ENCODE results near the gene ACSBG1. TPM values are rescaled to one million over a fixed set of nuclear protein-coding genes. Genes with fewer than 3 reads are reported as not detected.

ACSBG1 gene
- total RNA-seq, 3 donors from 2014 or later, result not detected

GRCh38 chr15:78216276-78217104 is 17.9 kb downstream of the ACSBG1 start:
- no peaks in the 10 kb centered on the region for H3K9me3 Mint-ChIP-seq
- ATAC-seq (no peak), DNase-seq (no peak)
- no peaks in the 10 kb centered on the region for H3K4me1 Mint-ChIP-seq (ENCODE audit: low read depth)
- H3K4me3 Mint-ChIP-seq, result no peak overlapping the region
- H3K36me3 Mint-ChIP-seq (ENCODE audit: insufficient read depth), result no peaks in the 10 kb centered on the region
- H3K27me3 Mint-ChIP-seq (ENCODE audit: low read depth), result peaks cover 5% of the 10 kb centered on the region

GRCh38 chr15:78213956-78214355 is 20.4 kb downstream of the ACSBG1 start:
- Mint-ChIP-seq H3K27me3 (ENCODE audit: low read depth) (peaks cover 5% of the 10 kb centered on the region), H3K9me3 (no peaks in the 10 kb centered on the region), H3K36me3 (ENCODE audit: insufficient read depth) (no peaks in the 10 kb centered on the region), H3K4me1 (ENCODE audit: low read depth) (no peaks in the 10 kb centered on the region), H3K4me3 (no peak overlapping the region)
- ATAC-seq (no peak), DNase-seq (no peak)

GRCh38 chr15:78213425-78213750 is 21.0 kb downstream of the ACSBG1 start:
- no peak for ATAC-seq
- Mint-ChIP-seq H3K4me1 (ENCODE audit: low read depth) (no peaks in the 10 kb centered on the region), H3K4me3 (no peak overlapping the region), H3K36me3 (ENCODE audit: insufficient read depth) (no peaks in the 10 kb centered on the region), H3K27me3 (ENCODE audit: low read depth) (peaks cover 5% of the 10 kb centered on the region), H3K9me3 (no peaks in the 10 kb centered on the region)
- no peak for DNase-seq

GRCh38 chr15:78212546-78213424 is 21.6 kb downstream of the ACSBG1 start:
- no peaks in the 10 kb centered on the region for H3K9me3 Mint-ChIP-seq
- no peak for DNase-seq
- no peak for ATAC-seq
- no peaks in the 10 kb centered on the region for H3K36me3 Mint-ChIP-seq (ENCODE audit: insufficient read depth)
- H3K27me3 Mint-ChIP-seq (ENCODE audit: low read depth), result peaks cover 5% of the 10 kb centered on the region
- no peak overlapping the region for H3K4me3 Mint-ChIP-seq
- H3K4me1 Mint-ChIP-seq (ENCODE audit: low read depth), result no peaks in the 10 kb centered on the region

GRCh38 chr15:78212008-78212407 is 22.4 kb downstream of the ACSBG1 start:
- ATAC-seq, result no peak
- H3K27me3 Mint-ChIP-seq (ENCODE audit: low read depth), result peaks cover 5% of the 10 kb centered on the region
- H3K4me3 Mint-ChIP-seq, result no peak overlapping the region
- no peaks in the 10 kb centered on the region for H3K9me3 Mint-ChIP-seq
- no peak for DNase-seq
- no peaks in the 10 kb centered on the region for H3K4me1 Mint-ChIP-seq (ENCODE audit: low read depth)
- no peaks in the 10 kb centered on the region for H3K36me3 Mint-ChIP-seq (ENCODE audit: insufficient read depth)

GRCh38 chr15:78211189-78211921 is 23.0 kb downstream of the ACSBG1 start:
- Mint-ChIP-seq H3K36me3 (ENCODE audit: insufficient read depth) (no peaks in the 10 kb centered on the region), H3K27me3 (ENCODE audit: low read depth) (peaks cover 5% of the 10 kb centered on the region), H3K4me1 (ENCODE audit: low read depth) (no peaks in the 10 kb centered on the region), H3K4me3 (no peak overlapping the region), H3K9me3 (no peaks in the 10 kb centered on the region)
- no peak for DNase-seq
- ATAC-seq, result no peak

GRCh38 chr15:78210349-78210717 is 24.0 kb downstream of the ACSBG1 start:
- peaks cover 5% of the 10 kb centered on the region for H3K27me3 Mint-ChIP-seq (ENCODE audit: low read depth)
- no peaks in the 10 kb centered on the region for H3K9me3 Mint-ChIP-seq
- no peak for ATAC-seq
- no peak overlapping the region for H3K4me3 Mint-ChIP-seq
- H3K36me3 Mint-ChIP-seq (ENCODE audit: insufficient read depth), result no peaks in the 10 kb centered on the region
- DNase-seq, result no peak
- H3K4me1 Mint-ChIP-seq (ENCODE audit: low read depth), result no peaks in the 10 kb centered on the region

- no peaks in the 10 kb centered on the region for H3K36me3 Mint-ChIP-seq (ENCODE audit: insufficient read depth)
- DNase-seq (no peak), ATAC-seq (no peak)
- no peaks in the 10 kb centered on the region for H3K4me1 Mint-ChIP-seq (ENCODE audit: low read depth)
- H3K4me3 Mint-ChIP-seq, result no peak overlapping the region
- no peaks in the 10 kb centered on the region for H3K9me3 Mint-ChIP-seq
- peaks cover under 1% of the 10 kb centered on the region for H3K27me3 Mint-ChIP-seq (ENCODE audit: low read depth)
Observed at GRCh38 chr15:78209646-78210348, 24.6 kb downstream of the ACSBG1 start.

GRCh38 chr15:78208887-78209645 is 25.3 kb downstream of the ACSBG1 start:
- no peak overlapping the region for H3K4me3 Mint-ChIP-seq
- no peaks in the 10 kb centered on the region for H3K36me3 Mint-ChIP-seq (ENCODE audit: insufficient read depth)
- no peak for DNase-seq
- no peaks in the 10 kb centered on the region for H3K27me3 Mint-ChIP-seq (ENCODE audit: low read depth)
- H3K4me1 Mint-ChIP-seq (ENCODE audit: low read depth), result no peaks in the 10 kb centered on the region
- no peaks in the 10 kb centered on the region for H3K9me3 Mint-ChIP-seq
- ATAC-seq, result no peak

GRCh38 chr15:78208341-78208844 is 26.0 kb downstream of the ACSBG1 start:
- H3K36me3 Mint-ChIP-seq (ENCODE audit: insufficient read depth), result no peaks in the 10 kb centered on the region
- no peaks in the 10 kb centered on the region for H3K27me3 Mint-ChIP-seq (ENCODE audit: low read depth)
- no peaks in the 10 kb centered on the region for H3K9me3 Mint-ChIP-seq
- no peak overlapping the region for H3K4me3 Mint-ChIP-seq
- DNase-seq, result no peak
- ATAC-seq, result no peak
- H3K4me1 Mint-ChIP-seq (ENCODE audit: low read depth), result no peaks in the 10 kb centered on the region

- Mint-ChIP-seq H3K4me3 (no peak overlapping the region), H3K4me1 (ENCODE audit: low read depth) (no peaks in the 10 kb centered on the region), H3K9me3 (no peaks in the 10 kb centered on the region), H3K27me3 (ENCODE audit: low read depth) (no peaks in the 10 kb centered on the region), H3K36me3 (ENCODE audit: insufficient read depth) (no peaks in the 10 kb centered on the region)
- no peak for ATAC-seq
- no peak for DNase-seq
Observed at GRCh38 chr15:78207641-78208340, 26.6 kb downstream of the ACSBG1 start.

GRCh38 chr15:78207110-78207458 is 27.3 kb downstream of the ACSBG1 start:
- H3K9me3 Mint-ChIP-seq, result no peaks in the 10 kb centered on the region
- no peaks in the 10 kb centered on the region for H3K27me3 Mint-ChIP-seq (ENCODE audit: low read depth)
- ATAC-seq, result no peak
- H3K4me1 Mint-ChIP-seq (ENCODE audit: low read depth), result no peaks in the 10 kb centered on the region
- no peaks in the 10 kb centered on the region for H3K36me3 Mint-ChIP-seq (ENCODE audit: insufficient read depth)
- DNase-seq, result no peak
- no peak overlapping the region for H3K4me3 Mint-ChIP-seq

Measured in activated T-cell treated with anti-CD3 and anti-CD28 coated beads, Interleukin-2, amount 50 U/mL, for 4 hours (primary cell).